ENCODE results near the gene PIEZO1. TPM values are rescaled to one million over a fixed set of nuclear protein-coding genes. Genes with fewer than 3 reads are reported as not detected.

The PIEZO1 gene
- total RNA-seq, 1 experiment from 2014 or later: 391 TPM

DNA sequence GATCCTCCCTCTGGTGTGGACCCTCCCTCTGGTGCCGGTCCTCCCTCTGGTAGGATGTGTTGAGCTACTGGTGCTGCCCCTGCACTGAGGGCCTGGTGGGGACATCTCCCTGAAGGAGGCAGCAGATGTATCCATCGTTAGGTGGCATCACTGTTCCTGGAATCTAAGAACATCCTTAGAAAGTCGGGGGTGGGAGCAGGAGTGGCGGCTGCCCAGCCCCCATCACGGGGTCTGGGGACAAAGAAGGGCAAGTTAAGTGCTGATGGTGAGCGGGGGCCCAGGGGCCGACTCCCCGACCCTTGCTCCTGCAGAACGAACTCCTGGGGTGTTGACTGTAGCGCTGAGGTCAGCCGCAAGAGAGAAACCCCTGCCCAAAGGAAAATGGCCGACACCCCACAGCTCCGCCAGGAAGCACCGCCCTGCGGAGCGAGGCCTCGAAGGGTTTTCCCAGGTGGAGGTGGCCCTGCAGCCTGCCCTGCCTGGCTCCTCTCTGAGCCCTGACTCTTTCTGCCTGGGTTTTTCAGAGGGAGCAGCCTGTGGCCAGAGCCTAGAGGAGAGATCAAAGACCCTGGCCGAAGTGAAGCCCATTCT, 73.2 kb downstream of the PIEZO1 start:
- peaks cover 31% of the 10 kb centered on the region; the same call in 1 of the 2 replicates for H3F3A ChIP-seq (ENCODE audit: insufficient read depth, low read depth)
- H3K27me3 ChIP-seq (ENCODE audit: insufficient read depth, low read depth): no peaks in the 10 kb centered on the region
- peaks cover 14% of the 10 kb centered on the region for H4K20me1 ChIP-seq (ENCODE audit: insufficient read depth)
- intact Hi-C loops (cut with micrococcal nuclease; ENCODE audit: unreplicated experiment): no loop called here
- H3K4me1 ChIP-seq (replicated peaks; ENCODE audit: insufficient read depth): 0 out of 2 replicates have a peak, but pooled peaks cover 9% of the 10 kb centered on the region
- H3K9me3 ChIP-seq (ENCODE audit: insufficient read depth, low read depth): no peaks in the 10 kb centered on the region
- no peak overlapping the region for H3K4me2 ChIP-seq
- POLR2A ChIA-PET (ENCODE audit: unreplicated experiment): no interaction called here
- no peaks in the 10 kb centered on the region; the same call in 1 of the 2 replicates for H3K36me3 ChIP-seq (ENCODE audit: low read depth)
- CTCF ChIA-PET: no interaction called here
- DNase-seq: no peak
- peaks cover 10% of the 10 kb centered on the region; the same call in 1 of the 2 replicates for H3K79me2 ChIP-seq (ENCODE audit: low read depth)
- H2AFZ ChIP-seq: no peak overlapping the region
- H3K27ac ChIP-seq: no peak overlapping the region
- H3K4me3 ChIP-seq: no peak overlapping the region
- BruUV-seq (replicated peaks): no TSS peak
- TF ChIP-seq EZH2 (IDR thresholded peaks at IDR 0.05; ENCODE audit: low read depth): no peak
- TF ChIP-seq, protein P1, sequence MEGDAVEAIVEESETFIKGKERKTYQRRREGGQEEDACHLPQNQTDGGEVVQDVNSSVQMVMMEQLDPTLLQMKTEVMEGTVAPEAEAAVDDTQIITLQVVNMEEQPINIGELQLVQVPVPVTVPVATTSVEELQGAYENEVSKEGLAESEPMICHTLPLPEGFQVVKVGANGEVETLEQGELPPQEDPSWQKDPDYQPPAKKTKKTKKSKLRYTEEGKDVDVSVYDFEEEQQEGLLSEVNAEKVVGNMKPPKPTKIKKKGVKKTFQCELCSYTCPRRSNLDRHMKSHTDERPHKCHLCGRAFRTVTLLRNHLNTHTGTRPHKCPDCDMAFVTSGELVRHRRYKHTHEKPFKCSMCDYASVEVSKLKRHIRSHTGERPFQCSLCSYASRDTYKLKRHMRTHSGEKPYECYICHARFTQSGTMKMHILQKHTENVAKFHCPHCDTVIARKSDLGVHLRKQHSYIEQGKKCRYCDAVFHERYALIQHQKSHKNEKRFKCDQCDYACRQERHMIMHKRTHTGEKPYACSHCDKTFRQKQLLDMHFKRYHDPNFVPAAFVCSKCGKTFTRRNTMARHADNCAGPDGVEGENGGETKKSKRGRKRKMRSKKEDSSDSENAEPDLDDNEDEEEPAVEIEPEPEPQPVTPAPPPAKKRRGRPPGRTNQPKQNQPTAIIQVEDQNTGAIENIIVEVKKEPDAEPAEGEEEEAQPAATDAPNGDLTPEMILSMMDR (conservative IDR thresholded peaks at IDR 0.05): no peak
- H3K9me2 ChIP-seq (ENCODE audit: insufficient read depth): no peaks in the 10 kb centered on the region

DNA sequence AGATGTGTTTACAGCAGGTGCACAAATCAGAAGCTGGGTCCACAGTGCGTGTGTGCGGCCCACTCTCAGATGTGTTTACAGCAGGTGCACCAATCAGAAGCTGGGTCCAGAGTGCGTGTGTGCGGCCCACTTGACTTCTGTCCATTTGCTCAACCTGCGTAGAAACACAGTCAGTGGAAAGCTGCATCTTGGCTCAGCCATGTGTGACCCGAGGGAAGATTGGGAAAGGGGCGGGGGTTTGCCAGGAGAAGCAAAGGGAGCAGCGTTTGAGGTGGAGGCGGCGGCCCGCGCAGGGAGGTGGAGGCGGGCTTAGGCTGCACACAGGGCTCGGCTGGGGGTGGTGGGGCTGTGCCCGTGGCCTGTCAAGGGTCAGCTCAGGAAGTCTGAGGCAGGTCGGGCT, 74.5 kb downstream of the PIEZO1 start:
- Histone ChIP-seq H2AFZ (no peak overlapping the region), H3K9me3 (ENCODE audit: insufficient read depth, low read depth) (no peaks in the 10 kb centered on the region), H3K27me3 (ENCODE audit: insufficient read depth, low read depth) (no peaks in the 10 kb centered on the region), H3K4me1 (replicated peaks; ENCODE audit: insufficient read depth) (0 out of 2 replicates have a peak, but pooled peaks cover 9% of the 10 kb centered on the region), H3K4me2 (no peak overlapping the region), H3K27ac (no peak overlapping the region), H3K36me3 (ENCODE audit: low read depth) (no peaks in the 10 kb centered on the region), H4K20me1 (ENCODE audit: insufficient read depth) (peaks cover 14% of the 10 kb centered on the region), H3K9me2 (ENCODE audit: insufficient read depth) (no peaks in the 10 kb centered on the region), H3F3A (ENCODE audit: insufficient read depth, low read depth) (peaks cover 31% of the 10 kb centered on the region; the same call in 1 of the 2 replicates), H3K79me2 (ENCODE audit: low read depth) (peaks cover 14% of the 10 kb centered on the region; the same call in 1 of the 2 replicates), H3K4me3 (no peak overlapping the region)
- ChIA-PET POLR2A (ENCODE audit: unreplicated experiment) (no interaction called here), CTCF (no interaction called here)
- DNase-seq: no peak
- no peak for TF ChIP-seq EZH2 (IDR thresholded peaks at IDR 0.05; ENCODE audit: low read depth)
- TF ChIP-seq, protein P1 (conservative IDR thresholded peaks at IDR 0.05): no peak
- intact Hi-C loops (cut with micrococcal nuclease; ENCODE audit: unreplicated experiment): no loop called here
- no TSS peak for BruUV-seq (replicated peaks)

DNA sequence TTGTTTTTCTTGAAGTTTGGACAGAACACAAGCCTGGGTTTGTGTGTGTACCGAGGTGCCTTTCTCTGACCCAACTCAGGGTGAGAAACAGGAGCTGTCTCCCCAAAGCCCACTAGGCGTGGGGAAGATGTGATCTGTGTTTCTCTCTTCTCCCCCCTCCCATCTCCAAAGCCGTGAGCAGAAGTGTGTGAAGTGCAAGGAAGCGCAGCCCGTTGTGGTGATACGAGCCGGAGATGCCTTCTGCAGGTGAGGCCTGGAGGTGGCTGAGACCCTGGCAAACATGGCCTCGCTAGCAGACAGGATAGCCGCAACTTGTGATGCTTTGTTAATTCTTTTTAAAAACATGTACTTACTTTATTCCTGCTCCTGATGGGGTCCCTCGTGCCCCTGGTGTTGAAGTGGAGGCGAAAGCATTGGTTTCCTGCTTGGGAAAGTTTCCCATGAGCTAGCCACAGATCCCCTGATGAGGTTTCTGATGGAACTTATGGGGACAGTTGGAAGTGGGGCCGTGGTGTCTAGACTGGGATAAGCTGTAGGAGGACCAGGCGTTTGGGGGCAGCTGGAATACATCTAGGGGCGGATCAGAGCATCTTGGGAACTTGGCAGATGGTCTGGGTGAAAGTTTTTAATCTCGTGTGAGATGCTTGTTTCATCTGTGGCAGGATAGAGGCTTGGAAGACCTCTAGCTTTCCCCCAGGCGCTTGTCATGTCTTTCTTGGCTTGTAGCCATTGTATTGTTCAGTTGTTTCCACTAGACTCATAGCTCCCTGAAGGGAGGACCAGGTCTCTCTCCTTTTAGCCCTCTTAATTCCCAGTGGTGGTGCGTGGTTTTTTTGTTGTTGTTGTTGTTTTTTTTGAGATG, 77.8 kb downstream of the PIEZO1 start:
- Histone ChIP-seq H3K36me3 (ENCODE audit: low read depth) (no peaks in the 10 kb centered on the region), H3K27me3 (ENCODE audit: insufficient read depth, low read depth) (no peaks in the 10 kb centered on the region), H3K79me2 (ENCODE audit: low read depth) (peaks cover 19% of the 10 kb centered on the region; the same call in 1 of the 2 replicates), H3K27ac (no peak overlapping the region), H3K4me1 (replicated peaks; ENCODE audit: insufficient read depth) (peaks cover 19% of the 10 kb centered on the region), H4K20me1 (ENCODE audit: insufficient read depth) (peaks cover 14% of the 10 kb centered on the region), H2AFZ (peak overlapping the region; percentile 85), H3K9me3 (ENCODE audit: insufficient read depth, low read depth) (no peaks in the 10 kb centered on the region), H3F3A (ENCODE audit: insufficient read depth, low read depth) (peaks cover 23% of the 10 kb centered on the region; the same call in 1 of the 2 replicates), H3K4me3 (peak overlapping the region; percentile 78), H3K4me2 (peak overlapping the region; percentile 88), H3K9me2 (ENCODE audit: insufficient read depth) (no peaks in the 10 kb centered on the region)
- TSS peak; percentile 67 for BruUV-seq (replicated peaks)
- intact Hi-C loops (cut with micrococcal nuclease; ENCODE audit: unreplicated experiment): no loop called here
- TF ChIP-seq, protein P1 (conservative IDR thresholded peaks at IDR 0.05): no peak
- TF ChIP-seq EZH2 (IDR thresholded peaks at IDR 0.05; ENCODE audit: low read depth): no peak
- ChIA-PET CTCF (interaction anchor here (0.6 kb wide), 1 partner anchor 19 kb away, joined by 9 read pairs; no protein-coding TSS in a partner anchor), POLR2A (ENCODE audit: unreplicated experiment) (interaction anchor here (0.5 to 0.7 kb wide), 2 partner anchors 80 to 87 kb away, joined by 4 to 9 read pairs; no protein-coding TSS in a partner anchor)
- DNase-seq: no peak

Measured in PC-9 (cell line).